ENCODE data around the gene ATP4A. TPM values are rescaled to one million over a fixed set of nuclear protein-coding genes. Genes with fewer than 3 reads are reported as not detected.

The ATP4A gene
- total RNA-seq, 2 experiments from 2014 or later: not detected

DNA sequence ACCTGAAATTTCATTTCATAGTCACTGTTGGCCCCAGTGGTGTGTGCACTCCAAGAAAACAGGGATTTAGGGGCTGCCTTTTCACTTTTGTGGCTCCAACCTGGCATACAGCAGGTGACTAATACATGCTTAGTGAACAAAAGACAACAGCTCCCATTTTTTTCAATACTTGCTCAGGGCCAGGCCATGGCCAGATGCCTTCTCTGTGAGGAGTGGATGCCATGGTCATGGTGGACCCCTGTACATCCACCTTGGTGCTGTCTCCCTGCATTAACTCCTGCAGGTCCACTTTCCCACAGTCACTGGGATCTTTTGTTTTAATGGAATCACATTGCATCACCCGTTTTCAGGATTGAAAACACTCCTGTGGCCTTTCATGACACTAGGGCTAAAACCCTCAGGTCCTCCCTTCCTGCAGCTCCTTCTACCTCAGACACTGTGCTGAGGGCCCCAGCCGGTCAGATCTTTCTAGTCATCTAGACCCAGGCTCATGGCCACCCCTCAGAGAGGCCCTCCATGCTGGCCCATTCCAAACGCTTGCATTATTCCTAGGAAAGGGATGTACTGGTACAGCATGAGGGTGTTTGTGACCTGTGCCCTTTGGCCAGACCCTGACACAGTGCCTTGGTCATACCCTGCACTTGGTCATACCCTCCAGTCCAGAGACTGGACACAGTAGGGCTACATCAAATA lies 19.2 kb downstream of the ATP4A start:
- peaks cover 13% of the 10 kb centered on the region for H3K36me3 Mint-ChIP-seq (ENCODE audit: low read depth)
- peak overlapping the region; percentile 87 for H3K4me3 Mint-ChIP-seq
- no peaks in the 10 kb centered on the region for H3K27me3 Mint-ChIP-seq (ENCODE audit: low read depth)
- H3K4me1 Mint-ChIP-seq (ENCODE audit: low read depth): peaks cover 37% of the 10 kb centered on the region
- no peak for DNase-seq
- peak overlapping the region; percentile 68 for H3K27ac Mint-ChIP-seq
- intact Hi-C loops (cut with micrococcal nuclease): no loop called here
- CTCF ChIA-PET: interaction anchor here (1.2 kb wide), 1 partner anchor 34 kb away, joined by 3 read pairs; no protein-coding TSS in a partner anchor
- no peaks in the 10 kb centered on the region for H3K9me3 Mint-ChIP-seq

DNA sequence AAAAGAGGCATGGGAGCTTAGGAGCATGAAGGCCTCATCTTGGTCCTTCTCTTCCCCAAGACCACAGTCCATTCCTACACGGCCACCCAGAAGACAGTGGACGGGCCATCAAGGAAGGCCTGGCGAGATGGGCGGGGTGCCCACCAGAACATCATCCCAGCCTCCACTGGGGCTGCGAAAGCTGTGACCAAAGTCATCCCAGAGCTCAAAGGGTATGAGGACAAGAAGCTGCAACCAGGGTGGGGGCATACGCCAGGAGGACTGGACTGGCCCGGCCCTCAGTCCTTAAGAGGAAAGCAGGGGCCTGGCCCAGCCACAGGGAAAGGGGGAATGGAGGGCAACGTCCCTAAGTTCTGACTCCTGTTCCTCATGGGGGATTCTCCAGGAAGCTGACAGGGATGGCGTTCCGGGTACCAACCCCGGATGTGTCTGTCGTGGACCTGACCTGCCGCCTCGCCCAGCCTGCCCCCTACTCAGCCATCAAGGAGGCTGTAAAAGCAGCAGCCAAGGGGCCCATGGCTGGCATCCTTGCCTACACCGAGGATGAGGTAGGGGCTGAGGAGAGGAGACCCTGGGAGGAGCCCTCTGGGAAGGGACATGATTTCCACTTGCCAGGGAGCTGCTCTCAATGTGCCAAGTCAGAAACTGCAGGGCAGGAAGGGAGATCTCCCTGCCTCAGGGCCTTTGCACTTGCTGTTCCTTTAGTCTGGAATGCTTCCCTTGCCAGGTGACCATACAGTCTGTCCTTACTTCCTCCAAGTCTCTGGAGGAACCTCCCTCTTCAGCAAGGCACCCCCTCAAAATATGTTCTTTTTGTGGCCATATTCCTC lies 20.0 kb downstream of the ATP4A start:
- CTCF ChIA-PET: no interaction called here
- Mint-ChIP-seq H3K36me3 (ENCODE audit: low read depth) (peaks cover 10% of the 10 kb centered on the region), H3K4me3 (no peak overlapping the region), H3K9me3 (no peaks in the 10 kb centered on the region), H3K27ac (no peak overlapping the region), H3K4me1 (ENCODE audit: low read depth) (peaks cover 31% of the 10 kb centered on the region), H3K27me3 (ENCODE audit: low read depth) (no peaks in the 10 kb centered on the region)
- no peak for DNase-seq
- intact Hi-C loops (cut with micrococcal nuclease): no loop called here

DNA sequence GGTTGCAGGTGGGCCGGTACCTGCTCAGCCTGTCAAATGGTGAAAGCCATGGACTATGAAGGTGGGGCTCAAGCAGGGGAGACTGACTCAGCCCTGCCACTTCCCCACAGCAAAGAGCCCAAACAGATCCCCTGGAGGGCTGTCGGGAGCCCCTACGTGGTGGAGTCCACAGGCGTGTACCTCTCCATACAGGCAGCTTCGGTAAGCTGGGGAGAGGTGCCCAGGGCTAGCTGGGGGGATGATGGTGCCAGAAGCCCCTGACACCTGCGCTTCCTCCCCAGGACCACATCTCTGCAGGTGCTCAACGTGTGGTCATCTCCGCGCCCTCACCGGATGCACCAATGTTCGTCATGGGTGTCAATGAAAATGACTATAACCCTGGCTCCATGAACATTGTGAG lies 21.2 kb downstream of the ATP4A start:
- intact Hi-C loops (cut with micrococcal nuclease): no loop called here
- Mint-ChIP-seq H3K4me3 (no peak overlapping the region), H3K36me3 (ENCODE audit: low read depth) (peaks cover 10% of the 10 kb centered on the region), H3K27ac (no peak overlapping the region), H3K4me1 (ENCODE audit: low read depth) (peaks cover 26% of the 10 kb centered on the region), H3K9me3 (no peaks in the 10 kb centered on the region), H3K27me3 (ENCODE audit: low read depth) (no peaks in the 10 kb centered on the region)
- CTCF ChIA-PET: no interaction called here
- no peak for DNase-seq

DNA sequence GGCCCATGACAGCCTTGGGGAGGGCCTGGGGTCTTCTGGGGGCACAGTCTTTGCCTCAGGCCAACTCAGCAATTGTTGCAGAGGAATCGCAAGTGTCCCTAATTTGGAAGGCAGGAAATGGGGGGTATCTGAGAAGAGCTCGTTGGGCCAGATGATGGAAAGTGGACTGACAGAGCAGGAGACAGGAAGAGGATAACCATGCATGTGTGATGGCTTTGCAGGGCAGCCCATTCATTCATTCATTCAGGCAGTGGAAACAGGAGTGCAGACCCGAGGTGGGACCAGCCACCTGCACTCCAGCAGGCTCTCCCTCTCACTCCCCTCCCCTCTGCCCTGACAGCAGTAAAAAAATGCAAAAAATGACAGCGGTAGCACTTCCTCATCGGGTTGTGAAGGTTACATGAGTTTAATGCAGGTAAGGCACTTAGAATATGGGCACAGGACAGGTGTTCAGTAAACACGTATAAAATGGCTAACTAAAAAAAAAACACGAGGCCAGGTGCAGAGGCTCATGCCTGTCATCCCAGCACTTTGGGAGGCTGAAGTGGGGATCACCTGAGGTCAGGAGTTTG lies 23.0 kb downstream of the ATP4A start:
- no peak for DNase-seq
- intact Hi-C loops (cut with micrococcal nuclease): no loop called here
- Mint-ChIP-seq H3K27me3 (ENCODE audit: low read depth) (no peaks in the 10 kb centered on the region), H3K4me1 (ENCODE audit: low read depth) (peaks cover 13% of the 10 kb centered on the region), H3K4me3 (no peak overlapping the region), H3K9me3 (no peaks in the 10 kb centered on the region), H3K36me3 (ENCODE audit: low read depth) (peaks cover 4% of the 10 kb centered on the region), H3K27ac (no peak overlapping the region)
- CTCF ChIA-PET: no interaction called here

DNA sequence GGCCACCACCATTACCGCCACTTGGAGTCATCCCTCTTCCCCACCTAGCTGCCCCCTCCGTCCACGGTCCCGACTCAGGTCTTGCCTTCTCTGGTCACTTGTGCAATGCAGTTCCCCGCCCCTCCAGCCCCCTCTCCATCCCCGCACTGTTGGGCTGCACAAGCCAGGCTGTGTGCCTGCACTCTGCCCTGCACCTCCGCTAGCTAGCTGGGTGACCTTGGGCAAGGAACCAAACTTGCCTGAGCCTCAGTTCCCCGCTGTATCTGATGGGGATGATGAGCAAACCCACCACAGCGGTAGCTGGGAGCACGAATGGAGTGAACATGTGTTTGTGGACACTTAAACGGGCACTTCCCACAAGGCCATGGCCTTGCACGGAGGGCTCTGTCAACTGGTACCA lies 23.6 kb downstream of the ATP4A start:
- DNase-seq: no peak
- Mint-ChIP-seq H3K4me1 (ENCODE audit: low read depth) (peaks cover 13% of the 10 kb centered on the region), H3K36me3 (ENCODE audit: low read depth) (peaks cover 3% of the 10 kb centered on the region), H3K27ac (no peak overlapping the region), H3K9me3 (no peaks in the 10 kb centered on the region), H3K27me3 (ENCODE audit: low read depth) (no peaks in the 10 kb centered on the region), H3K4me3 (no peak overlapping the region)
- intact Hi-C loops (cut with micrococcal nuclease): no loop called here
- CTCF ChIA-PET: no interaction called here

DNA sequence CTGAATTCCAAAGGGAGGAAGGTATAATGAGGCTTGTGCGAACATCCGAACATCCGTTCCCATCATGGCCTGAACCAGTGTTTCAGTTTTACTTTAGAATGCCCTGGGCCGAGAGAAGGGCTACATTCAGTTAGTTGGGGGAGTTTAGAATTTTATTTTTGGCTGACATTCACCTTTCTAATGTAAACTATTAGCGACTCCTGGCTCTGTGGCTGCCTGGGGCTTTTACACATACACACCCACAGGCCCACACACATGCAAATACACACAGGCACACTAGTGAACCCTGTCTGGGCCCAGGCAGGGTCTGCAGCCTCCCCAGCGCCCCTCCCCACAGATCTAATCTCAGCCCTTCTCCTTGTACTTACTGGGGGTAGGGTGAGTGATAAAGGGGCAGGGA lies 24.1 kb downstream of the ATP4A start:
- no peak for DNase-seq
- Mint-ChIP-seq H3K9me3 (no peaks in the 10 kb centered on the region), H3K4me1 (ENCODE audit: low read depth) (peaks cover 7% of the 10 kb centered on the region), H3K27me3 (ENCODE audit: low read depth) (no peaks in the 10 kb centered on the region), H3K36me3 (ENCODE audit: low read depth) (no peaks in the 10 kb centered on the region), H3K27ac (no peak overlapping the region), H3K4me3 (no peak overlapping the region)
- intact Hi-C loops (cut with micrococcal nuclease): no loop called here
- CTCF ChIA-PET: interaction anchor here (0.6 kb wide), 1 partner anchor 109 kb away, joined by 3 read pairs; the partner anchor contains the start of gene COX6B1

DNA sequence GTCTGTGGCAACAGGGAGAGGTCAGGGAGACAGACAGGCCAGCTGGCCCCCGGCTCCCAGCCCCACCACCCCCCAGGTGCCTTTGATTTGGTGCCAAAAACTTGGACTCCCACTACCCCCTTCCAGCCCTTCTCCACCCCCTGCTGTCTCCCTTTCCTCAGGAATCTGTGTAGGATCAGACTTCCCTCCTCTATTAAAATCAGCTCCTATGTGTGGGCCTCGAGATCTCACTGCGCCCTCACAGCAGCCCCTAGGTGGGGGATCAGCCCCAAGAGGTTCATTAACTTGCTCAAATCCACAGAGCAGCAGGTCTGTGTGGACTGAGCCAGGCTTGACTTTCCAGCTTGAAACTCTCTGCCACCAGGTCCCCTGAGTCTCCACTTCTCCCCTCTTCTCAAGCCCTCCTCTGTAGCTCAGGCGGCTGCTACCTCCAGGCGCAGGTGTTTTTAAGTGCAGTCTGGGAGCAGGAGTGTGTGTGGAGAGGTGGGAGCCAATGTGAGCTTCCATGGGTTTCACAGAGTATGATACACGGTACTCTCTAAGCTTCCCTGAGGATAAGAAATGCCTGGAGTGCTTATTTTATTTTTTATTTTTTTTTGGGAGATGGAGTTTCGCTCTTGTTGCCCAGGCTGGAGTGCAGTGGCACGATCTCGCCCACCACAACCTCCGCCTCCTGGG lies 28.5 kb downstream of the ATP4A start:
- intact Hi-C loops (cut with micrococcal nuclease): no loop called here
- CTCF ChIA-PET: no interaction called here
- peaks cover 10% of the 10 kb centered on the region for H3K27me3 Mint-ChIP-seq (ENCODE audit: low read depth)
- no peaks in the 10 kb centered on the region for H3K36me3 Mint-ChIP-seq (ENCODE audit: low read depth)
- H3K4me3 Mint-ChIP-seq: no peak overlapping the region
- no peak for DNase-seq
- H3K4me1 Mint-ChIP-seq (ENCODE audit: low read depth): peaks cover 9% of the 10 kb centered on the region
- H3K27ac Mint-ChIP-seq: no peak overlapping the region
- no peaks in the 10 kb centered on the region for H3K9me3 Mint-ChIP-seq

DNA sequence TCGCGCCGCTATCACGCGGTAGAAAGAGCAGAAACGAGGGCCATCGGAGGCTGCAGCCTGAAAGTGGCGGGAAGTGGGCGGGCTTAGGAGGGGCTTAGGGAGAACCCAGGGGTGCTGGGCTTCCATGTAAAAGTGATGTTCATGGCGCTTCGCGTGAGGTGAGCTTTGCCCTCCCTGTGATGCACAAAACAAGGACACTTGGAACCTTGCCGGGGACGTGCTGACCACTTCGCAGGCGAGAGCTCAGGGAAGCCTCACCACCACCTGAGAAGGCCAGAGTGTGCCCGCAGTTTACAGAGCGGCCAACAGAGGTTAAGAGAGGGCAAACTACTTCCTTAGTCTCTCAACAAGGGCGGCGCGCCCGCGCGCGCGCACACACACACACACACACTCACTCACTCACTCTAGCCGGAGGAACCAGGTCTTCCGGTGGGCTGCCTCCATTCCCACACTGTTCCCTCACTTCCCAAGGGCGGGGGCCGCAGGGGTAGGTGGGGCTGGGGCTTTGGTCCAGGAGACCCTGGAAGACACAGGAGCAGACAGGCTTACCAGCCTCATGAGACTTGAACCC lies 29.6 kb downstream of the ATP4A start:
- Mint-ChIP-seq H3K27me3 (ENCODE audit: low read depth) (peaks cover 13% of the 10 kb centered on the region), H3K4me1 (ENCODE audit: low read depth) (peaks cover 9% of the 10 kb centered on the region), H3K4me3 (peak overlapping the region; percentile 54), H3K9me3 (no peaks in the 10 kb centered on the region), H3K36me3 (ENCODE audit: low read depth) (no peaks in the 10 kb centered on the region), H3K27ac (peak overlapping the region; percentile 59)
- CTCF ChIA-PET: no interaction called here
- peak; percentile 67 for DNase-seq
- intact Hi-C loops (cut with micrococcal nuclease): no loop called here

DNA sequence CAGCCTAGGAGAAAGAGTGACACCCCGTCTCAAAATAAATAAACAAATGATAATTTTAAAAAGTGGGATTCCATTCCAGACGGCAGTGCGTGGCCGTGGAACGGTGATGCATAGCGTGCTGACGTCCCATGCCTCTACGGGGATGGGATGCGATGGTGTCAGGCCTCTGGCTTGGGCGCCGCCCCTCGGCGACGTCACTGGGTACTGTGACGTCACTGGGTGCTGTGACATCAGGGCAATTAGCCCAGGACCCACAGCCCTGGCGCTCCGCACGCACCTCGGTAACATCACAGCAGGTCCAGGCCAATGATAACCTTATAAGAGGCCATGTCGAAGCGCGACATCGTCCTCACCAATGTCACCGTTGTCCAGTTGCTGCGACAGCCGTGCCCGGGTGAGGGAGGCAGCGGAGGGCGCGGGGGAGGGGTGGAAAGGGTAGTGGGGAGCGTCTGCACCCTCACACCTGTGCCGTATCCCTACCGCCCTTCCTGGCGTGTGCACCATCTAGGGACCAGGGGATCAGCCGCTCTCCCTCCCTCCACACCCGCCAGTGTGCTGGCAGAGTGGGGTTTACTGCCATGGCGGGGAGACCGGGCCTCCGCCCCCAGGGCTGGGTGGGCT lies 30.1 kb downstream of the ATP4A start, which contains the start of gene GAPDHS:
TSS of gene GAPDHS (plus strand) at position 256 of the 621 bp plus-strand sequence. CDS start at position 328, 72 bp downstream.
- Mint-ChIP-seq H3K4me3 (peak within 1 kb of the TSS; percentile 54), H3K9me3 (no peaks in the 10 kb centered on the region), H3K36me3 (ENCODE audit: low read depth) (no peaks in the 10 kb centered on the region), H3K27me3 (ENCODE audit: low read depth) (peaks cover 13% of the 10 kb centered on the region), H3K27ac (peak within 1 kb of the TSS; percentile 59), H3K4me1 (ENCODE audit: low read depth) (peaks cover 9% of the 10 kb centered on the region)
- CTCF ChIA-PET: no interaction called here
- DNase-seq: no peak
- intact Hi-C loops (cut with micrococcal nuclease): no loop called here

DNA sequence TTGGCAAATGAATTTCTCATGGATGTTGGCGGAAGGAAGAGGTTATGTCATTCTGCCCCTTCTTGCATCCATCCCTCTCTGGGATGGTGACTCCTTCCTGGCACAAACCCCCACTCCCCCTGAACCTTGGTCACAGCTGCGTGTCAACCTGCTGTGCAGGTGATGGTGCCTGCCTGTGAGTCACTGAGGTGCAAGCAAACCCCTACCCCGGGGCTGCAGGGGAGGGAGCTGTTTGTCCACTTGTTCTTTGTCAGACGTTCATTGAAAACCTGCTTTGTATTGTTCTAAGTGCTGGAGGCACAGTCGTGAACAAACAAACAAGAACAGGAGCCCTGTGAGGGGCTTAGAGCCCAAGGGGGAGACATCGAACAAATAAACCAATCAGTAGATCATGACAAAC lies 32.2 kb downstream of the ATP4A start:
- CTCF ChIA-PET: interaction anchor here (1.9 kb wide), 1 partner anchor 21 kb away, joined by 7 read pairs; no protein-coding TSS in a partner anchor
- intact Hi-C loops (cut with micrococcal nuclease): no loop called here
- peaks cover 9% of the 10 kb centered on the region for H3K4me1 Mint-ChIP-seq (ENCODE audit: low read depth)
- no peaks in the 10 kb centered on the region for H3K9me3 Mint-ChIP-seq
- no peak for DNase-seq
- peaks cover 17% of the 10 kb centered on the region for H3K27me3 Mint-ChIP-seq (ENCODE audit: low read depth)
- H3K36me3 Mint-ChIP-seq (ENCODE audit: low read depth): no peaks in the 10 kb centered on the region
- H3K4me3 Mint-ChIP-seq: no peak overlapping the region
- H3K27ac Mint-ChIP-seq: no peak overlapping the region

DNA sequence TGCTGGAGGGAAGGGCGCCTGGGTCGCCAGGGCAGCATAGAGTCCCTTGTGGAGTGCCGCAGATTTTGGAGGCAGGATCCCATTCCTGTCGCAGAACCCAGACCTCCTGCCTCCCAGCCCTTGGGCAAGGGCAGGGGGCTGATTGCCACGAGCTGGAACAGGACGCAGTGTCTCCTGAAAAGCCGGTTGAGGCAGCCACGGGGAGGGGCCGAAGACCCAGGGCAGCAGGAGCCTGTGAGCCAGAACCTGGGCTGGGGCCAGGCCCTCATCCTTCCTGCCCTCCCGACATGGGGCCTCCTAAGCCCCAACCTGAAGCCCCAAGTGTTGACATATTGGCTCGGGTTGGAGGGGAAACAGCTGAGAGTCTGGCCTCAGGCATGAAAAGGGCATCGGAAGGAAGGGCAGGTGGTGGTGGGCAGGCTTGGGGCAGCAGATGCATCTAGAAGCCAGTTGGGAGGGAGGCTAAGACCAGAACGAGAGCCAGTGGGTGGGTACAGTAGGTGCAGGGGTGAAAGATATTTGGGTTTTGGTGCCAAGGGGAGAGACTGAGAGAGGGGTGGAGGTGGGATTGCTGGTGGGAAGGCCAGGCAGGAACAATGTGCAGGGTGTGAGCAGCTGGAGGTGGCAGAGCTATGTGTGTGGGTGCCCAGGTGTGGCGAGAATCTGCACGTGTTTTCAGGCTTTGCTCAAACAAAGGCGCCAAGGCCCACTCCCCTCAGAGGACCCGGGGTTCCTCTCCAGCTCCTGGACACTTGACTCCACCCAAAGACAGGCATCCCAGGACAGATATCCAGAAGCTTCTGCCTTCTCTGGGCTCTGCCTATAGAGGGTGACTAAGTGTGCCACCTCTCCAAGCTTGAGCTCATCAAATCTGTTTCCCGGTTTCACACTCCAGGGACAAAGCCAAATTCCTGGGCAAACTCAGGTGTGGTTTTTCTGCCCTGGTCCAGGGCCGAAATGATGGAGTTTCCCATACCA lies 33.9 kb downstream of the ATP4A start:
- CTCF ChIA-PET: interaction anchor here (1.9 kb wide), 1 partner anchor 19 kb away, joined by 7 read pairs; no protein-coding TSS in a partner anchor
- peaks cover 9% of the 10 kb centered on the region for H3K4me1 Mint-ChIP-seq (ENCODE audit: low read depth)
- H3K27me3 Mint-ChIP-seq (ENCODE audit: low read depth): peaks cover 19% of the 10 kb centered on the region
- no peak overlapping the region for H3K27ac Mint-ChIP-seq
- H3K9me3 Mint-ChIP-seq: no peaks in the 10 kb centered on the region
- intact Hi-C loops (cut with micrococcal nuclease): no loop called here
- H3K4me3 Mint-ChIP-seq: no peak overlapping the region
- no peaks in the 10 kb centered on the region for H3K36me3 Mint-ChIP-seq (ENCODE audit: low read depth)
- no peak for DNase-seq

Measured in activated naive CD4-positive, alpha-beta T cell treated with anti-CD3 and anti-CD28 coated beads for 36 hours (primary cell).